ENCODE data around the gene SYT3. TPM values are rescaled to one million over a fixed set of nuclear protein-coding genes. Genes with fewer than 3 reads are reported as not detected.

SYT3 gene, protein sequence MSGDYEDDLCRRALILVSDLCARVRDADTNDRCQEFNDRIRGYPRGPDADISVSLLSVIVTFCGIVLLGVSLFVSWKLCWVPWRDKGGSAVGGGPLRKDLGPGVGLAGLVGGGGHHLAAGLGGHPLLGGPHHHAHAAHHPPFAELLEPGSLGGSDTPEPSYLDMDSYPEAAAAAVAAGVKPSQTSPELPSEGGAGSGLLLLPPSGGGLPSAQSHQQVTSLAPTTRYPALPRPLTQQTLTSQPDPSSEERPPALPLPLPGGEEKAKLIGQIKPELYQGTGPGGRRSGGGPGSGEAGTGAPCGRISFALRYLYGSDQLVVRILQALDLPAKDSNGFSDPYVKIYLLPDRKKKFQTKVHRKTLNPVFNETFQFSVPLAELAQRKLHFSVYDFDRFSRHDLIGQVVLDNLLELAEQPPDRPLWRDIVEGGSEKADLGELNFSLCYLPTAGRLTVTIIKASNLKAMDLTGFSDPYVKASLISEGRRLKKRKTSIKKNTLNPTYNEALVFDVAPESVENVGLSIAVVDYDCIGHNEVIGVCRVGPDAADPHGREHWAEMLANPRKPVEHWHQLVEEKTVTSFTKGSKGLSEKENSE
- 0.07 TPM in 1 of 2 replicates, not detected in the other for total RNA-seq

DNA sequence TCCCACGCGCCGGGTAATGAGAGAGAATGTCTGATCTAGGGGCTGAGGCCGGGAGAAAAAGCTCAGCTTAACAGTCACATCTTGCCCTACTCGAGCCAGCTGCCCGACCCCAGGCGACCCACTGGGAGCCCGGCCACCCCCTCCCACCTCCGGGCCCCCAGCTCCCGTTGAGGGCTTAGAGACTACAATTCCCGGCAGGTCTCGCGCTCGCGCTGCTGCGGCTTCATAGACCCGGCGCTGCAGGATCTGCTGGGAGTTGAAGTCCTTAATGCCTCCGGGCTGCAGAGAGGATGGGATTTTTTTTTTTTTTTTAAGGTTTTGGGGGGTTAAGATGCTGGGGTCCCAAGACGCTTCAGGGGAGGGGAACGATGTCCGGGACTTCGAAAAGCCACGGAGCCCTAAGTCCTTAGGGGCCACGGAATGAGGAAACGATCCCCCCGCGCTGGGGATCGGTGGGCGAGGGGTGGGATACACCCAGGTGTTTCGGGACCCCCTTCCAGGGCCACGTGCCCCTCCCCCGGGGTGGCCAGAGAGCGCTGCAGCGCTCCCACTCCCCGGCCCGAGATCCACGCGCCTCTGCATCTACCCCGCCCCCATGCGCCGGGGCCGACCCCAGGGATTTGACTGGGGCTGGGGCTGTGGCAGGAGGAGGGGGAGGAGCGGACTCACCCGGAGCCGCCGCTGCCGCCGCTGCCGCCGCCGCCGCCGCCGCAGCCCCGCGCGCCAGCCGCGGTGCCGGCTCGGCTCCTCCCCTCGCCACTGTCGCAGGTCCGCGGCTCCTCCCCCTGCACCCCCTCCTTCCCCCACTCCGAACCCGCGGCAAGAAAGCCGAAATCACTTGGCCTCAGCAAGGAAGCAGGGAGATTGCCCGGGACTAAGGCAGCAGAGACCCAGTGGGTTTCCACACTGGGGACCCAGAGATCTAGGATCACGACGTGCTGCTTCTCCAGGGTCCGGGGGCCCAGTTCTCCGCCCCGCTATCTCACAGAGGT, at the start of gene SYT3:
Gene SYT3, minus strand, starts transcription at position 761 of the 992 bp plus-strand sequence. CDS start 2,470 bp downstream, outside the sequence.
- no peak for DNase-seq (ENCODE audit: low spot score)
- H3K4me1 Mint-ChIP-seq (ENCODE audit: low read depth) = peaks cover 2% of the 10 kb centered on the region
- H3K9me3 Mint-ChIP-seq = peaks cover 3% of the 10 kb centered on the region

DNA sequence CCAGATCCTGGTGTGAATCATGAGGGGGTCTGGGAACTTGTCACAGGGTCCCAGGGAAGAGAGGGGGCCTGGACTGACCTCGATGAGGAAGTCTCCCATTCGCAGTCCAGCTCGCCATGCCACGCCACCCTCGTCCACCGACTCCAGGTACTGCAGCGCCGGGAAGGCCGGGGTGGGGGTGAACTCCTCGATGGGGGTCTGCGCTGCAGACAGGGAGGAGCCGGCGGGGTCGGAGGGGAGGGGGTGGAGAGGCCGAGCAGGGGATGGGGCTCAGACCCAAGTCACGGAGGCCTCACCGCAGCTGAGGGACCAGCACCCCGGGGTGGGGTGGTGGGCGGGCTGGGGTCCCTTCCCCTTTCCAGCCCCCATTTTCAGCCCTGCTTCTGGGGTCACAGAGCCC, 49.1 kb upstream of the SYT3 start:
- Mint-ChIP-seq H3K4me1 (ENCODE audit: low read depth) (no peaks in the 10 kb centered on the region), H3K27ac (no peak overlapping the region), H3K9me3 (no peaks in the 10 kb centered on the region), H3K4me3 (ENCODE audit: low read depth) (no peak overlapping the region), H3K36me3 (ENCODE audit: low read depth) (no peaks in the 10 kb centered on the region), H3K27me3 (ENCODE audit: low read depth) (peaks cover 29% of the 10 kb centered on the region)
- intact Hi-C loops (cut with micrococcal nuclease) = no loop called here
- no peak for DNase-seq (ENCODE audit: low spot score)

More for the DNA sequence above, at the start of gene SYT3:
- H3K27ac Mint-ChIP-seq = no peak within 1 kb of the TSS
- peak within 1 kb of the TSS; percentile 66 for H3K4me3 Mint-ChIP-seq (ENCODE audit: low read depth)
- no peaks in the 10 kb centered on the region for H3K36me3 Mint-ChIP-seq (ENCODE audit: low read depth)
- intact Hi-C loops (cut with micrococcal nuclease) = no loop called here
- H3K27me3 Mint-ChIP-seq (ENCODE audit: low read depth) = peaks cover 30% of the 10 kb centered on the region

DNA sequence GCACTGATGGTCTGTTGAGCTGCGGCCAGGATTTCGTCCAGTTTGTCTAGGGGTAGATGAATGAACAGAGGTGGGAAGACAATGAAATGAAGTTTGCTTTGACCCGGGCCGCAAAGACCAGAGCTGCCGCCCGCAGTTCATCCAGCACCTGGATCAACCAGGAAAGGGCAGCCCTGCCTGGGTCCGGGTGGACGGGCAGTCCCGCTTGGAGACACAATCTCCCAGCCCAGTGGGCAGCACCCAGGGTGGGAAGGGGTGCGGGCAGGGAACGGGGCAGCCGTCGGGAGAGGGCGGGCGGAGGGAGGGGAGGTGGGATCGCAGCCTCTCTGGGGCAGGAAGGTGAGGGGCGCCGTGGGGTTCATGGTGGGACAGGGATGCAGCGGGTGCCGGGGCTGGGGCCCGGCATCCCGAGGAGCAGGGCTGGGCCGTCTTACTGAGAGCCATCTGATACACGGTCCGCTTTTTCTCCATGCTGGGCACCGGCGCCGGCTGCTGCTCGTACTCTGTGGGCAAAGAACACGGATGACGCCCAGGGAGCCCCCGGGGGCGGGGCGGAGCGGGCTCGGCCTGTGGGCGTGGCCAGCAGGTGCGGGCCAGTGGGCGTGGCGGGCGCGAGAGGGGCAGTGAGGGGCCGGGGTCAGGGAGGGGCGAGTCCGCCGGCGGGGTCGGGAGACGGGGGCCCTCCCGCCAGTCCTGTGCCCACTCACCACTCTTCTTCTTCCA, 46.8 kb upstream of the SYT3 start:
- H3K27me3 Mint-ChIP-seq (ENCODE audit: low read depth) = peaks cover 20% of the 10 kb centered on the region
- no peak overlapping the region for H3K27ac Mint-ChIP-seq
- H3K9me3 Mint-ChIP-seq = no peaks in the 10 kb centered on the region
- H3K36me3 Mint-ChIP-seq (ENCODE audit: low read depth) = no peaks in the 10 kb centered on the region
- H3K4me3 Mint-ChIP-seq (ENCODE audit: low read depth) = no peak overlapping the region
- intact Hi-C loops (cut with micrococcal nuclease) = no loop called here
- no peaks in the 10 kb centered on the region for H3K4me1 Mint-ChIP-seq (ENCODE audit: low read depth)
- no peak for DNase-seq (ENCODE audit: low spot score)

DNA sequence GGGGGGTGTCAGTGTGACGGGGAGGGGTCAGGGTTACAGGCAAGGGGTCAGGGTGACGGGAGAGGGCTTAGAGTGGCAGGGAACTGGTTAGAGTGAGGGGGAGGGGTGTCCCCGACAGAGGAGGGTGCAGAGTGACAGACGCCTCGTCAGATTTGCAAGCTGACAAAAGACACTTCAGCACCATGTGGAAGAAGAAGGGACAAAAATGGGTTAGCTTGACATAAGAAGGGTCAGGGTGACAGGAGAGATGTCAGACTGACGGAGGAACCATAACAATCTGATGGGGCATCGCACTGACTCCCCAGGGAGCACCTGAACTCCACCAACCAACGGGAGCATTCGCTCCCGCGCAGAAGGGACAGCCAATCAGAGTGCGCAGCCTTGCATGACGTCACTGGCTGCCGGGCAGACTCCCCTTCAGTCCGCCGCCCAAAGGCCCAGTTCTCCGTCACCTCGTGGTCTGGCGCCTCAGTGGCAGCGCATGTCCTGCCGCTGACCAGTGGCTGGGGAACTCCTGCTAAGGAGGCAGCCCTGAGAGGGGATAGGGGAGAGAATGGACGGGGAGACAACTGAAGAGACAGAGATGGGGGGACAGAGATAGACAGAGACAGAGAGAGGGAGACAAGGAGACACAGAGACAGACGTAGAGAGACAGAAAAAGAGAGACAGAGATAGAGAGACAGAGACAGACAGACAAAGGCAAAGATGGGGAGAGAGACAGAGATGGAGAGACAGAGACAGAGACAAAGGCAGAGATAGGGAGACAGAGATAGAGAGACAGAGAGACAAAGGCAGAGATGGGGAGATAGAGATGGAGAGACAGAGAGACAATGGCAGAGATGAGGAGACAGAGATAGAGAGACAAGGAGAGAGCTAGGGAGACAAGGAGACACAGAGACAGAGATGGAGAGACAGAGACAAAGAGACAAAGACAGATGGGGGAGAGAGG, 39.8 kb upstream of the SYT3 start:
- intact Hi-C loops (cut with micrococcal nuclease) = no loop called here
- no peaks in the 10 kb centered on the region for H3K36me3 Mint-ChIP-seq (ENCODE audit: low read depth)
- H3K27ac Mint-ChIP-seq = no peak overlapping the region

DNA sequence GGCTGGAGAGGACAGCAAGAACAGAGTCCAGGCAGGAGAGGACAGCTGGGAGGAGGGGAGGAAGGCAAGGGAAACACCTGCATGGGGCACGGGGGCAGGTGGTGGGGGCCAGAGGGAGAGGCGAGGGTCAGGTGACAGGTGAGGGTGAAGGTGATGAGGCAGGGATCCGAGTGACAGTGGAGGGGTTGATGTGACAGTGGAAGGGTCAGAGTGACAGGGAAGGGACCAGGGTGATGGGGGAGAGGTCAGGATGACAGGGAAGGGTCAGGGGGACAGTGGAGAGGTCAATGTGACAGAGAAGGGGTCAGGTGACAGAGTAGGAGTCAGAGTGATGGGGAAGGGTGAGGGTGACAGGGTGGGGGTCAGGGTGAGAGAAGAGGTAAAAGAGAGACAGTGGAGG, 38.6 kb upstream of the SYT3 start:
- no peak for DNase-seq (ENCODE audit: low spot score)
- Mint-ChIP-seq H3K36me3 (ENCODE audit: low read depth) (no peaks in the 10 kb centered on the region), H3K27me3 (ENCODE audit: low read depth) (peaks cover 19% of the 10 kb centered on the region), H3K9me3 (no peaks in the 10 kb centered on the region), H3K4me3 (ENCODE audit: low read depth) (no peak overlapping the region), H3K4me1 (ENCODE audit: low read depth) (peaks cover 9% of the 10 kb centered on the region), H3K27ac (no peak overlapping the region)
- intact Hi-C loops (cut with micrococcal nuclease) = no loop called here

More for the DNA sequence above, 39.8 kb upstream of the SYT3 start:
- Mint-ChIP-seq H3K4me3 (ENCODE audit: low read depth) (no peak overlapping the region), H3K4me1 (ENCODE audit: low read depth) (peaks cover 9% of the 10 kb centered on the region), H3K27me3 (ENCODE audit: low read depth) (peaks cover 17% of the 10 kb centered on the region), H3K9me3 (no peaks in the 10 kb centered on the region)
- DNase-seq (ENCODE audit: low spot score) = peak; percentile 78

DNA sequence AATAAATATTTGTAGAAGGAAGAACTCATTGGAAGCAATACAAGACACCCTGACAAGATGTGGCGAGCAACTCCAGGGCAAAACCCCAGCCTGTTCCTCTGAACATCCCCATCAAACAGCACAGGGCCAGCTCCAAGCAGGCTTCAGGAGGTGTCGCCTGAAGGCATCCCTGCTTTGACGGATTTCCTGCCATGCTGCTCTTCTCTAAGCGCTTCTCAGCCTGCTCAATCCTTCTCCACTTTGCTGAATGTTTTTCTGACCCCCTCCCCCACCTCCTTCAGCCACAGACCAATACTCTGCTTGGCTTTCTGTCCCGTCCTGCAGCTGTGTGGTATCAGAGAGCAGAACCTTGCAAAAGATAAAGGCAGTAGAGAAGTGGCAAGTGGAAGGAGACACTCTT, 38.0 kb upstream of the SYT3 start:
- Mint-ChIP-seq H3K36me3 (ENCODE audit: low read depth) (no peaks in the 10 kb centered on the region), H3K4me3 (ENCODE audit: low read depth) (no peak overlapping the region), H3K4me1 (ENCODE audit: low read depth) (peaks cover 9% of the 10 kb centered on the region), H3K27me3 (ENCODE audit: low read depth) (peaks cover 25% of the 10 kb centered on the region), H3K27ac (no peak overlapping the region), H3K9me3 (no peaks in the 10 kb centered on the region)
- intact Hi-C loops (cut with micrococcal nuclease) = no loop called here
- no peak for DNase-seq (ENCODE audit: low spot score)

DNA sequence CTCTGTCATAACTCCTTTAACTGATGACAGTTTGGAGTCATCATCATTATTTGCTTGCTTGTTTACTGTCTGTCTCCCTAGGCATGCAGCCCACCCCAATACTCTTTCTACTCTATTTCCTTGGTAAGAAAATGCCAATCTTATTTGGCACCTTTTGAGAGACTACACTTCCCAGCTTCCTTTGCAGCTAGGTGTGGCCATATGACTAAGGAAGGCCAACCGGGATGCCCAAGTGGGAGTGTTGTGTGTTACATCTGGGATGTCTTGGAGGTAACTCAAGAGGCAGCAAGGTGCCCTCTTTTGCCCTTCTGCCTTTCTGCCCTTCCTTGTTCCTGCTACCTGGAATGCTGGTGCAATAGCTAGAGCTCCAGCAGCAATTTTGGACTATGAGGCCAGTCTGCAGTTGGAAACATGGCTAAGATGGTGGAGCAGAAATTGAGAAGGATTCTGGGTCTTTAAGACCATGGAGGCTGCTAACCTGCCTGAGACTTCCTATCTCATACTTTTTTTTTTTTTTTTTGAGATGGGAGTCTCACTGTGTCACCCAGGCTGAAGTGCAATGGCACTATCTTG, 37.0 kb upstream of the SYT3 start:
- H3K4me3 Mint-ChIP-seq (ENCODE audit: low read depth) = no peak overlapping the region
- no peak for DNase-seq (ENCODE audit: low spot score)
- H3K36me3 Mint-ChIP-seq (ENCODE audit: low read depth) = no peaks in the 10 kb centered on the region
- no peaks in the 10 kb centered on the region for H3K9me3 Mint-ChIP-seq
- H3K27ac Mint-ChIP-seq = no peak overlapping the region
- H3K4me1 Mint-ChIP-seq (ENCODE audit: low read depth) = peaks cover 9% of the 10 kb centered on the region
- peaks cover 26% of the 10 kb centered on the region for H3K27me3 Mint-ChIP-seq (ENCODE audit: low read depth)
- intact Hi-C loops (cut with micrococcal nuclease) = no loop called here

DNA sequence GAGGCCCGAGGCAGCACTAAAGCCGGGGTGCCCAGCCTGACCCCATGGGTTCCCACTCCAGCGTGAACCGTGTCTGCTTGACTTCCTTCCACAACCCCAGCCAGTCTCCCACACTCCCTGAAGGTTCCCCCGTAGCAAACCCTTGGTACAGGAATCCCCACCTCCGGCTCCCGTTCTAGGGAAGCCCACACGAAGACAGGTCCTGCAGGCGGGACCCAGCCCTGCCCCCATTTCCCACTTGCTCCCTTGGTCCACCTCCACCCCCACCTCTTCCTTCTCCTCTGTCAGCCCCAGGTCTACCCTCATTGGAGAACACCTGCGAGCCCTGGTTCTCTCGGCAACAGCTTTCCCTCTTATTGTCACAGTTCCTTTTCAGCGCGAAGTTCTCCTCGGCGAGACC, 33.4 kb upstream of the SYT3 start:
- Mint-ChIP-seq H3K27ac (no peak overlapping the region), H3K4me1 (ENCODE audit: low read depth) (no peaks in the 10 kb centered on the region), H3K9me3 (no peaks in the 10 kb centered on the region), H3K27me3 (ENCODE audit: low read depth) (peaks cover 38% of the 10 kb centered on the region), H3K4me3 (ENCODE audit: low read depth) (no peak overlapping the region), H3K36me3 (ENCODE audit: low read depth) (no peaks in the 10 kb centered on the region)
- intact Hi-C loops (cut with micrococcal nuclease) = no loop called here
- no peak for DNase-seq (ENCODE audit: low spot score)

DNA sequence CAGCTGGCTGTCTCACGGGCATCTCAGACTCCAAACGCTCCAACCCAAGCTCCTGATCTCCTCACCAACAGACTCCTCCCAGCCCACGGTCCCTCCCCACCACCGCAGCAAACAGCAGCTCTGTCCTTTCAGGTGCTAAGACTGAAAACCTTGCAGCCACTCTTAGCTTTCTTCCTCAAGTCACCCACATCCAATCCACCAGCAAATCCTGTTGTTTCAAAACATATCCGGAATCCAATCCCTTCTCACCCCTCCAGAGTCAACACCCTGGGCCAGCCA, 30.4 kb upstream of the SYT3 start:
- Mint-ChIP-seq H3K27me3 (ENCODE audit: low read depth) (peaks cover 34% of the 10 kb centered on the region), H3K9me3 (no peaks in the 10 kb centered on the region), H3K27ac (no peak overlapping the region), H3K36me3 (ENCODE audit: low read depth) (no peaks in the 10 kb centered on the region), H3K4me3 (ENCODE audit: low read depth) (no peak overlapping the region), H3K4me1 (ENCODE audit: low read depth) (no peaks in the 10 kb centered on the region)
- intact Hi-C loops (cut with micrococcal nuclease) = no loop called here
- DNase-seq (ENCODE audit: low spot score) = no peak

DNA sequence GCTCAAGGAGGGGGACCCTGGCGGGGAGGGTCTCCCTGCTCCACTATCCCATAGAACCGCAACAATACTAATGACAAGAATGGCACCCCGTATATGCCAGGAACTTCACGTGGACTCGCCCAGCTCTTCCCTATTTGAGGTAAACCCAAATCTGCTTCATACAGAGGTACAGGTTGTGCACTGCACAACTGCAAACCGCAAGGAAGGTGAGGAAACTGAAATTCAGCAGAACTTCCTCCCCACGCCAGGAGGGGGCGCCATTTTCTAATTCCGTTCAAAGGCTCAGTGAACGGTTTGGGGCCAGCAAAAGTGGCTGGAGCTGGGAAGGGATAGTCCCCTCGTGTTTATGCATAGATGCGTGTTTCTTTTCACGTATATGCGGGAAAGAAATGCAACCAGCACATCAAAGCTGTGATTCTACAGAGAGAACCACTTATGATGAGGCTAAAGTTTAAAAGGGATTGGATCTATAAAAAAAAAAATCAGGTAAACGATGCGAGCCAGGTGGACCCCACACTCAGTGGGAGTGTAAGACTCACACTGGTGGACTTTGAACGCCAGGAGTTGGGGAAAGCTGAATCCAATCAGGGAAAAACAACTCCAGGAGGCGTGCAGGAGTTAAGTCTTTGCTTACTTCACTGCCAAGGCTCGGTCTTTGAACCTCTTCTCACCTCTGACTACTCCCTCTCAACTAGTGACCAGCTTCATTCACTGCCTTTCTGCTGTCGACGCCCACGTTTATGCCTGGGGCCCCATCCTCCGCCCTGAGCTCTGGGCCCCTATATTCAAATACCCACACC, 29.8 kb upstream of the SYT3 start:
- no peak overlapping the region for H3K4me3 Mint-ChIP-seq (ENCODE audit: low read depth)
- peak; percentile 36 for DNase-seq (ENCODE audit: low spot score)
- H3K27ac Mint-ChIP-seq = no peak overlapping the region
- H3K27me3 Mint-ChIP-seq (ENCODE audit: low read depth) = peaks cover 37% of the 10 kb centered on the region
- intact Hi-C loops (cut with micrococcal nuclease) = no loop called here
- H3K9me3 Mint-ChIP-seq = no peaks in the 10 kb centered on the region
- no peaks in the 10 kb centered on the region for H3K4me1 Mint-ChIP-seq (ENCODE audit: low read depth)
- H3K36me3 Mint-ChIP-seq (ENCODE audit: low read depth) = no peaks in the 10 kb centered on the region

DNA sequence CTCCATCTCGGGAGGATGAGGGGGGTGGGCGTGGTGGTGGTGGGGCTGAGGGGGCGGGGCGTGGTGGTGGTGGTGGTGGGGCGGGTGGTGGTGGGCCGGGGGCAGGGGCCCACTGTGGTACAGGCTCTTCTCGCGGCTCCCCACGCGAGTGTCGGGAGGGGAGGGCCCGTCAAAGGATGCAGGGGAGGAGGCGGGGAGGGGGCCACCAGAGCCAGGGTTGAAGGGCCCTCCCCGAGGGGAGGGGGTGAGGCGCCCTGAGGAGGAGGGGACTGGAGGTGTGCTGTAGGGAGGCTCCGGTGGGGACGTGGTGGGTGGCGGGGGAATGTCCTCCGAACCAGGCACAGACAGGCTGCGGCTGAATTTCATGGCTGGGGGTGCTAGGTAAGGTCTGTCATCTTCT, 29.2 kb upstream of the SYT3 start:
- intact Hi-C loops (cut with micrococcal nuclease) = no loop called here
- Mint-ChIP-seq H3K9me3 (no peaks in the 10 kb centered on the region), H3K27me3 (ENCODE audit: low read depth) (peaks cover 38% of the 10 kb centered on the region)

More for the DNA sequence above, 29.2 kb upstream of the SYT3 start:
- Mint-ChIP-seq H3K27ac (no peak overlapping the region), H3K4me3 (ENCODE audit: low read depth) (no peak overlapping the region), H3K4me1 (ENCODE audit: low read depth) (no peaks in the 10 kb centered on the region), H3K36me3 (ENCODE audit: low read depth) (no peaks in the 10 kb centered on the region)
- no peak for DNase-seq (ENCODE audit: low spot score)

Measured in activated T-helper 2 cell treated with anti-CD3 and anti-CD28 coated beads, Interferon-gamma antibody, Interleukin-2, Interleukin-4, amounts not matched to agents 10 μg/mL and 5 μg/mL and 100 μg/mL, durations not matched to agents 14 hours and 24 hours and 36 hours (primary cell).